ENCODE results near the gene RER1.

Gene RER1

DNA sequence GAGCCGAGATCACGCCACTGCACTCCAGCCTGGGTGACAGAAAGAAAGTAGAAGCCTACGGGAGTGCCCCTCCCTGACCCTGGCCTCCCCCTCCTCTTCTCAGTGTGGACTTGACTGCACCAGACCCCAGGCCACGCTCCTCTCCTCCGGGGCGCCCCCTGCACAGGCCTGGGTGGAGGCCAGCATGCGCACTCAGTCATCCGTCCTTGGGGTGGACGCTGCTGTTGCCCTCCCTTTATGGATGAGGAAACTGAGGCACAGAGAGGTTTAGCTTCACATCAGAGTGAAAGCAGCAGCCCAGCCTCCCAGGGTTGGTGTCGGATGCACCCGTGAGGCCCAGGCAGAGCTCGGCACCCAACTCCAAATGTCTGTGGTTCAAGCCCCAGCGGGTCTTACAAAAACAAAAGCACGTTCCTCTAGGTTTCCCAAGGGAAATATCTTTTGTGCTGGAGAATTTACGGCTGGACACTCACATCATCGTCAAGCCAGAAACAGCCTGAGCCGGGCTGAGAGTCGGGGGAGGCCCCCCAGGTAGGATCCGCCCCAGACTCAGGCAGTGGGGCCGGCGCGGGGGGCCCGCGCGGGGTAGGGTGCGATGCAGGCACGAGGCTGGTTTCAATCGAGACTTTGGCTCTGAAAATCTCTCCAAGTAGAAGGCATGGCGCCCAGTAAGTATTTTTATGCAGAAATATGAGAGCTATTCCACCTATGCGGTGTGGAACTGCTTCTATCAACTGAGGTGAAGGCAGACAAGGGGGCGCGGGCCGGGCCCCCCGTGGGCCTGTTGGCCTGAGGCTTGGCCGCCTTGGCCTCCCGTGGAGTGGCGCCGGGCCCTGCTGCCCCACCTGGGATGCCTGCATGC, 36.9 kb upstream of the RER1 start:
- no peak for DNase-seq

DNA sequence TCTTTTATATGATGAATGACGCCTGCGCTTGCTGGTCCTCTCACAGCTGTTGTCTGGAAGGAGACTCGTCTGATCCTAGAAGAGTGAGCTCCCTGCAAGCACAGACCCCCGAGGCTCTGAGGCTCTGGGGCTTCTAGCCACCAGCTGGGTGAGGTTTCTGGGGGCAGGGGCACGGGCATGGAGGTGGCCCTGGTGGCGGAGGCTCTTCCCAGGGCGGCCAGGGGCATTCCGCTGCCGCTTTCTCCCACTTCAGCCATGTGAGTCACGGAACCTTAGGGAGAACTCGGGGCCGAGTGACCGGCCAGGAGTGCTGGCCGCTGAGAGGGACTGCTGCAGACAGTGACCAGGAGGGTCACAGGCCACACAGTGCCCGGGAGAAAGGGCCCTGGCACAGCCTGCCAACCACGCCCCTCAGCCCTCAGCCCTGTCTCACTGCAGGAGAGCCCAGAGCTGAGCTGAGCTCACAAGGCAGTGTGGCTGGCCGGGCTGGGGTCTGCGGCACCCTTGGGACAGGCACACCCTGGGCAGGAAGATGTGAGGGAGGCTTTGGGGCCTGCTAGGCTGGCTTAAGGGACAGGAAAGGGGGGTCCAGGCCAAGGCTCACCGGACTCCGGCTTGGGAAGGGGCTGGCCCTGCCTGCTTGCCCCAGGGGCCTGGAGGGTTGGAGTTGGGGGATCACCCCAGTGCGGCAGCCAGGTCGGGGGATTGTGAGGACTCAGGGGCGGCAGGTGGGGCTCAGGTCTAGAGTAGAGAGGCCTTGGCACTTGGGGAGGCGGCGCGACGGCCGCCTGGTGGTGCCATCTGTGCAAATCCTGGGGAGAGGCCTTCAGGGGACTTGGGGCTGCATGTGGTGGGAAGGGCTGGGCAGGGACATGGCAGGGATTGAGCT, 36.0 kb upstream of the RER1 start:
- no peak for DNase-seq

DNA sequence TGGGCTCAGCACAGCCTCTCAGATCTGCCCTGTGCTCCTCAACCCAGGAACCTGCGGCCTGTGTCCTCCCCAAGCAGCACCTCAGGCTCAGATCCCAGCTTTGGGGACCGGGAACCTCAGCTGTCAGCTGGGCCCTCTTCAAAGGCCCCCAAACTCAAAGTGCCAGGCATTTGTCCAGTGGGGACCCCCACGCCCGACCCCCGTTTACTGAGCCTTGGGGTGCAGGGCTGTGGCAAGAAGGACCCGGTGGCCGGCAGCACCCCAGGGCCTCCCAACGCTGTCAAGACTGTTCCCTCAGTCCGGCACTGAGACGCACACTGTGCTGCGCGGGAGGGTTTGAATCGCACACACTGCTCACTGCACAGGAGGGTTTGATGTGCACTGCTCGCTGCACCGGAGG, 35.2 kb upstream of the RER1 start:
- DNase-seq: no peak

DNA sequence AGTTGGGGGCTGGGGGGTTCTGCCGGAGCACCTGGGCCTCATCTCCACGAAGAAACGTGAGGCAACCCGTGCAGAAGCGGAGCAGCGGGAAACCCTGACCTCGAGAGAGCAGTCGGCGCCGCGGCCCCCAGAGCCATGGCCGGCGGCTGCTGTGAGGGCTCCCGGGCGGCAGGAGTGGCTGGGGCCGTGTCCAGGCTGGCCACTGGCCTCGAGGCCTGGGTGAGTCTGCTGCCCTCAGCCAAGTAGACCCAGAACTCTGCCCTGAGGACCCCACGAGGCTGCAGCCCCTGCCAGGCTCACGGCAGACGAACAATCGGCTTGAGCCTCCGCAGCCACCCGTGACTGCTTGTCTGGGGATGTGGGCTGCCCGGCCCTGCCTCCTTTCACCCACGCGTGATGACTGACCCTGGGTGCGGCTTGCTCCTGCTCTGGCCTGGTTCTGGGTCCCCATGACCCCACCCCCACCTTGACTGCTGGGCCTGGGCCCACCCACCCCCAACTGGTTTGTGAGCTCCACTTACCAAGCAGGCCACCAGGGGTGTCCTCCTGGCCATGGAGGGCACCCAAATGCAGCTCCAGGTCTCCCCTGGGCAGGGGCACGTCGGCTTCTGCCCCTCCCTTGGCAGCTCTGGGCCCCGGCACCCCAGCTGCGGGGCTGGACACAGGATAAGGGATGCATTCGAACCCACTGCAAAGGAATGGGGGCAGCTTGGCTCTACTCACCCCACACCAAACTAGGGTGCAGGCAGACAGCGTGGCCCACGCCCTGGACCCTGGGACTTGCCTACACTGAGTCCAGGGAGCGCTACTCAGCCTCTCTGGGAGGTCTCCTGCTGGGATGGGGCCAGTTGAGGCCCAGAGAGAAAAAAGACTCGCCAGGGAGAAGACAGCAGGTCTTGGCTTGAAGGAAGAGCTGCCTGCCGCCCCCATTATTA, 34.5 kb upstream of the RER1 start:
- no peak for DNase-seq

DNA sequence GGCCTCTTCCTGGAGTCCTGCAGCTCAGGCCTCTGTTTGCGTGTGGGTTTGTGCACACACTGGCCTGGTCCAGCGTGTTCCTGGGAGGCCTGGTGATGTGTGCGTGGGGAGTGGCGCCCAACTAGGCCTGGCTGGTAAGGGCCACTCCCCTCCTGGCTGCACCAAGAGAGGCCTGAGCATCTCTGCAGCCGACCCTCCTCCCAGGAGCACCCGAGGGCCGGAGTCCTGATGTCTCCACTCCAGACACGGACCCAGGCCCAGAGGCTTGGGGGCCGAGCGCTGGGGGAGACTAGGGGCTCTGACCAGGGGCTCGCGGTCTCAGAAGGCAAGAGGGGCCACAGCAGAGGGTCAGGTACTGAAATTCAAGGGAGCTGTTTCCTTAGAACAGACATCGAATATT, 33.6 kb upstream of the RER1 start:
- no peak for DNase-seq

DNA sequence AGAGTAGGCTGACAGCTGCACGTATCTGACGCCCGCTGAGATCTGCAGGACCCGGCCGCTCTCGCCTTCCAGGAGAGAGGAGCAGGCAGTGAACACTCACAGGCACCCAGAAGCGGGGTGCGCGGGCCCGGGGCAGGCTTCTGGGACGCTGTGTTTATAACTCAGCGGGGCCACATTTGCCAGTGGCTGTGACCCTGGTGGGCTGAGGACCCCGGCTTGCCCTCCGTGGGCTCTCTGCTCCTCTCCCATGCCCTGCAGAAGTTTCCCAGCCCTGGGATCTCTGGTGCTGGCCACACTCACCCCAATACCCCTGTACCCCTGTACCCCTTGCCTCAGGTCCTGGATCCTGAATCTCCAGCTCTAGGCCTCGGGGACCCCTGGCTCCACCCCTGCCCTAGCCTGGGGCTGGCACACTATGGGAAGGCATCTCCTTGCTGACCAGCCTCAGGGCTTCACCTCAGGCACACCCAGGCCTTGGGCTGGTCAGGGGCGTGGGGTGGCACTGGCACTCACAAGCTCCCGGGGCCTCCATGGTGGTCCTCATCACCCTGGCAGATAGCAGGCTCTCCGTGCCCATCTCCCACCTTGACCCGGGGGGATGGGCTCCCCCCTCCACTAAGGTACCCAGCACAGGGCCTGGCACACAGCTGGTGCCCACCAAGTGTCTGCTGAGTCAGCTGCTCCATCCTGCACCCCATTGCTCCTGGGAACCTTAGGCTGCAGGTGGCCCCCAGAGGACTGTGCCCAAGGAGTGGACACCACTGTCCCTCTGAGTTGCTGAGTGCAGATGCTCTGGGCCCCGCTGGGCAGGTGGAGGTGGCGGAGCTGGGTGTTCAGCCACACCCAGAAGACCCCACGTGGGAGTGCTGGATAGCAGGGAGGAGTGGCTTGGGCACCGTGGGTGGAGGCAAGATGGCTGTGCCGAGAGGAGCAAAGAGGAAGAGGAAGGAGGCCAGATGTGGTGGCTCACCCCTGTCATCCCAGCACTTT, 32.7 kb upstream of the RER1 start:
- no peak for DNase-seq

DNA sequence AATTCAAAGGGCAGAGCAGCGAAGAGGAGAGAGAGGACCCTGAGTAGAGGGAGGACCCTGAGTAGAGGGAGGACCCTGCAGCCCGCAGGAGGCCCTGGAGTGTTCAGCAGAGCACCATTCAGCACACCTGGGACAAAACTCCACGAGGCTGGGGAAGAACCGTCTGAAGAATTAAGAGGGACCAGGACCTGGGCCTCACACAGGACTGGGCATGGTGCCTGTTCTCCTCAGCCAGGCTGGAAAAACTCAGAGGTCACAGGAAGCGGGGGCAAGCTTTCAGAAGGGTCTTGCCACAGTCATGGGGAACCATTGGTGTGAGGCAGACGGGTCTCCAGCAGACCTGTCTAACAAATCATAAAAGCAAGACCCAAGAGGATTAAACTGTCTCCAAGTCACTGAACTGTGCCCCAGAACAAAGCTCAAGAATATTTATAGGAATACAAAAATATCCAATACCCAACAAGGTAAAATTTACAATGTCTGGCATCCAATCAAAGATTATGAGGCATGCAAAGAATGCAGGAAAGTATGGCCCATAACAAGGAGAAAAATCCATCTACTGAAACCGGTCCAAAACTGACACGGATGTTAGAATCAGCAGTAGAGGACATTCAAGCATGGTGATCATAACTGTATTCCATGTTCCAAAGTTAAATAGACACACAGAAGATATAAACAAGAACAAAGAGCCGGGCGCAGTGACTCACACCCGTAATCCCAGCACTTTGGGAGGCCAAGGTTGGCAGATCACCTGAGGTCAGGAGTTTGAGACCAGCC, 30.9 kb upstream of the RER1 start:
- no peak for DNase-seq

DNA sequence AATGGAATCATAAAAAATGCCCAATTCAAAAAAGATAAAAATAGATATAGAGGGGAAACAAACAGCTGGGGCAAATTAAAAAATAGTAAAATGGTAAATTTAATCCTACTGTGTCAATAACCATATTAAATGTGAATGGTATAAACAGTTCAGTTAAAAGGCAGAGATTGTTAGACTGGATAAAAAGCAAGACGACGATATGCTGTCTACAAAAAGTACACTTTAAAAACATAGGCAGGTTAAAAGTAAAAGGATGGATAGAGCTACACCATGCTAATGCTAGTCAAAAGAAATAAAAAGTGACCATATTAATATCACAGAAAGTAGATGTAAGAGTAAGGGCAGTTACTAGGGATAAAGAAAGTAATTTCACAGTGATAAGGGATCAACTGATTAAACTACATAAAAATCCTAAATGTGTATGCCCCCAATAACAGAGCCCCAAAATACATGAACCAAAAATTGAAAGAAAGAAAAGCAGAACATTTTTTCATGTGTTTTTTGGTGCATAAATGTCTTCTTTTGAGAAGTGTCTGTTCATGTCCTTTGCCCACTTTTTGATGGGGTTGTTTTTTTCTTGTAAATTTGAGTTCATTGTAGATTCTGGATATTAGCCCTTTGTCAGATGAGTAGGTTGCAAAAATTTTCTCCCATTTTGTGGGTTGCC, 27.7 kb upstream of the RER1 start:
- DNase-seq: no peak

DNA sequence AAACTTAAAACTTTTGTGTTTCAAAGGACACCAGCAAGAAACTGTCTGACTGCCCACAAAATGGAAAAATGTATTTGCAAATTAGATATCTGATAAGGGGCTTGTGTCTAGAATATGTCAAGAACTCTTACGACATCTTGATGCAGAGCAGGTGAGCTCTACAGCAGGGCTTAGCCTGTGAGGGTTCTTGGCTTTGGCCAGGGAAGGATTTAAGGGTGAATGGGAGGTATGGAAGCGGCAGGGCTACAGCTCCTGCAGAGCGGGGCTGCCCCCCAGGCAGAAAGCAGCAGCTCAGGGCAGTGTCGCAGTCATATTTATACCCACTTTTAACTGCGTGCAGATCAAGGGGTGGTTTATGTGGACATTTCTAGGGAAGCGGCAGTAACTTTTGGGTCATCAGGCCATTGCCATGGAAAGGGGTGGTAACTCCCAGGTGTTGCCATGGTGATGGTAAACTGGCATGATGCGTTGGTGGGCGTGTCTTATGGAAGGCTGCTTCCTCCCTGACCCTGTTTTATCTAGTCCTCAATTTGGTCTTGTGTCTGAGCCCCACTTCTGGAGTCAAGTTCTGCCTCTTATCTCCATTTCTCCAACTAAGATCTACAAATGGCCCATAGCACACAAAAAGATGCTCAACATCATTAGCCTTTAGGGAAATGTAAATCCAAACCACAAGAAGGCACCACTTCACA, 23.4 kb upstream of the RER1 start:
- DNase-seq: peak in 1 of 2 donors; percentile 2

DNA sequence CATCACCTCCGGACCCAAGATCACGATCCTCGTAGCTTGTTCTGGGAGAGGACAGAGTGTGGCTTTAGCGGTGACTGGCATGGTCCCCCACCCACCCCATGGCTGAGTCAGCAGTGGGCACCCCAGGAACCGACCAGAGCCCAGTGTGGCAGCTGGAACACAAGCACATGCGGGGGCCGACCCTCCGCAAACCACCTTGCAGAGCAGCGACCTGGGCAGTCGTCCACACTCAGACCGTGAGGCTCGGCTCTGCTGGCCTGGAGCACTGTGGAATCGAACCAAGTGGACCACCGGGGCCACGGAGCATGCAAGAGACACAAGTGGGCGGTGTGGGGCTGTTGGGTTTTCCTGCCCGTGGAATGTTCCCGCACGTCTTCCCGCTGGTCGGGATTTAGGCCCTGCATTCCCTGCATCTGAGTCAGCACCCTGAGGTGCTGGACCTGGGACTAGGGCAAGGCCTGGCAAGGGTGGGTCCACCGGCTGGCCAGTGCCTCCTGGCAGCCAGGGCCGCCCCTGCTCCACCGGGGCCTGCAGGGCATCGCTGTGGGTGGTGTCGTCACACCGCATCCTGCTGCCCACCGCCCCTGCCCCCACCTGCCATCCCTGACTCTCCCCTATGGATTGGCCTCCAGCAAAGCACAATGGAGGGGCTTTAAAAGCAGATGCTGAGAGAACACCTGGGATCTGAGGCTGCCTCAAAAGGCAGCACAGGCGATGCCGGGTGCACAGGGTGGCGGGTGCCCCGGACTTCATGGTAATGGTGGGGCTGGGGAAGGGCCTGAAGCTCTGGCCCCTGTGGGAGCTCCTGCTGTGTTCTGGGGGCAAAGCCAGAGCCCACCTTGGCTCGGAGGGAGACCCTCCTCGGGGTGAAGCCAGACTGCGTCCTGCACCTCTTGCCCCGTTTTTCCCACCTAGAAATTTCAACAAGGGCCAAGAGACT, 18.8 kb upstream of the RER1 start:
- no peak for DNase-seq

DNA sequence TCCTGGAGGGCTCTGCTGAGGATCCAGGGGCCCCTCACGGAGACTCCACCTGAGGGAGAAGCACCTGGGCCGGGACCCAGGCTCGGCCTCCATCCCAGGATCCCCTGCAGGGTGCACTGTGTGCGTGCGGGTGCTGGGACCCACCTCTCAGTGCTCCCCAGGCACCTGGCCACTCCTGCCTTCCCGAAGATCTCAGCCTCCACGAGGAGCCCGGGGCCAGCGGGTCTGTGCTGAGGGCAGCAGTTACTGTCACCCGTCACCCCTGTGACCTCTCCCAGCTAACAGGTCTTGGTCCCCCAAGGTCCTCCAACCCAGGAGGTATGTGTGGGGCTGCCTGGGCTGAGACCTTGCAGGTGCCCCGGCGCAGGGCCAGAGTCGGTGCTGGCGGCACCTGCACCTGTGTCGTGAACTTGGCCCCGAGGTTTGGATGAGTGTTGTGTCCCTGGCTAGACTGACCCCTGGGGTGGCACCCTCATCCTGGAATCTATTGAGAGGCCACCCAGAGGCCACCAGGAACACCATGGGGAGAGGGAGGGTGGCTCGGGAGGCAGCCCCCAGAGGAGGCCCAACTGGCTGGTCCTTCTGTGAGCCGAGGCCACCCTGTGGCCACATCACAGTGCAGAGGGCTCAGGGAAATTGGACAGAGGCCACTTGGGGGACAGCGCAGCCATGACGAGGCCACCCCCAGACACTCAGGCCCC, 17.9 kb upstream of the RER1 start:
- no peak for DNase-seq

DNA sequence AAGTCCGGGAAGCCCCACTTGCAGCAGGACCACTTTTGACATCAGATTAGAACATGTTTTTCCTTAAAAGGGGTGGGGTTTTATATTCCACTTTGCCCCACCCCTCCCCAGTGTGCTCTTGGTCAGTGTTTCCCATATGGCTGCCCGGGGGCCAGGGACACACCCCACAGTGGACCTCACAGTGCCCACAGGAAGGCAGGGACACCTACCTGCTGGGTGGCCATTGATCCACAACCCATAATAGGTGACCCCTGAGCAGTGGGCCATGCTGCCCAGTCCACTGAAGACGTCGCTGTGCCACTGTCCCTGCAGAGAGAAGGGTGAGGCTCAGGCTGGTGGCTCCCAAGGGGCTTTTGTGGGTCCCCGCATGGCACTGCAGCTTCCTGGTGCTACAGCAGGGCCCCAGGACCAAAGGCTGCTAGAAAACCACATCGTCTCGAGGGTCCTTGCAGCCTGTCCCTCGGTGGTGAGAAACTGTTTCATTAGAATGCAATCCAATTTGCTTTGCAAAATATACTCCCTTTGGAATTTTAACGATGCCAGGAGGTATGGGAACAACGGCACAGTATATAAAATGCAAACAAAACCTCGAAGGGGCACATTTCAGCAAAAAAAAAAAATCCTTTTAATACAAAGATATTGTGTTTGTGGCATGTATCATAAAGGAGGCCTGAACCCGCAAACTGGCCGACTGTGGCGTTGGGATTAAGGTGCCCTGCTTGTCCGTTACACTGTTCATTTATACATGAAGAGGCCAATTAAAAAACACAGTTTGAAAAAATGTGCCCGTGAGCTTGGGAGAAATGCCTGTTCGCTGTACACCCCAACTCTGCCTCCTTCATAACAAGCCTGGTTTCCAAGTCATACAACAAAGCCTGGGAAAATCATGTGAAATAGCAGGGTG, 17.1 kb upstream of the RER1 start:
- DNase-seq: no peak

DNA sequence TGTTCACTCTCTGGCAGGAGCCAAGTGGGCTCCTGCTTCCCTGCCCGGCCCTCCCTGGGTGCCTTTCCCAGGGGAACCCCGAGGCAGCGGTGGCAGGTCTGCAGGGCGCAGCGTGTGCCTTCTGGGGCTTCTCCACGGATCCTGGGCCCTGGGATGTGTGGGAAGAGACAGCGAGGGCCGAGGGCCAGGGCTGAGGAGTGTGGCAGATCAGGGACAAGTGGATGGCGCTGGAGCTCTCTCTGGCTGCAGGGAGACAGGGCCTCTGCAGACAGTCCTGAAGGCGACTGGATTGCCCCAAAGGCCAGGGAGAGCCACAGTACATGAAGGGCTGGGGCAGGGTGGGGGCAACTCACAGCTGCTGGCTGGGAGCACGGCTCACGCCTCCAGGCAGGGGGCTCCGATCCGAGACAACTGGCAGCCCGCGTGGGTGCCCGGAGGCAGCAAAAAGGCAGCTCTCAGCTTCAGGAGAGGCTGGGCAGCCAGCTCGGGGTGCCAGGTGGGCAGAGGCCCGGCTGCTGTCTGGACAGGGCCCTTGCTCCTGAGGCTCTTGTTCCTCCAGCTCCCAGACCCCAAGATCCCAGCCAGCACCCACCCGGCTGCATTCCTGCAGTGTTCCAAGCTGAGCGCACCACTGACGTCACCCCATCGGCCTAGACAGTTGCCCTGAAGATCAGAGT, 16.3 kb upstream of the RER1 start:
- DNase-seq: no peak

DNA sequence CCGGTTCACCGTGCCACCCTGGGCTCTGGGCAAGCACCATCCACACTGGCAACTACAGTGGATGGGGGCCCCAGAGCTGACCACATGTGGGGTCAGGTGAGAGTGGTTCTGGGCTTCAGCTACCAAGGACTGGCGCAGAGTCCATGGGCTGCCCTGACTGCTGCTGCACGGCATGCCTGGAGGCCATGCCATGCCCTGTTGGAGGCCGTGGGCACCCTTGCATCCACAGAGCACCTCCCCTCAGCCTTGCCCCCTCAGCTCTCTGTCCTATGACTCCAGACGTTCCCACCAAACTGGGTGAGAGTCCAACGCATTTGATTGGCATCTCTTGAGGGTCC, 15.7 kb upstream of the RER1 start:
- no peak for DNase-seq

DNA sequence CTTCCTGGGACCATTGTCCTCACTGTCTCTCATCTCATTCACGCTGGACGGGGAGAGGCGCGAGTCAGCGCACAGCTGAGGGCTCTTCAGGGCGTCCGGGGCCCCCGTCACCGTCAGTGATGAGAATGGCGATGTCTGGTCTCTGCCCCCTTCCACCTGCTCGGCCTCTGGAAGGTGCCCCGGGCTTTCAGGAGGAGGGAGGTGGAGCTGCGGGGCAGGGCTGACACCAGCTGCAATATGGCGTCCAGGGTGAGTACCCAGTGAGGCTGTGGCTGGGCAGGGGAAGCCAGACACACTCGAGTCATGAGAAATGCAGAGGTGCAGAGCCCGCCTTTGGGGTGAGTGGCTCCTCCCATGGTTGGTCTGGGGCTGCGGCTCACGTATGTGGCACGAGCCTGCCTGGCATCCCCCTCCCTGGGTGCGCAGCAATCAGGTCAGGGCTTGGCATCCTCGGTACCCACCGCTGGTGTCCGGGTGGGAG, 15.3 kb upstream of the RER1 start:
- DNase-seq: no peak

Data from inflammatory macrophage (primary cell).